ACC112 (cell line): ENCODE data around the gene CD9.
A peak's percentile ranks its signal among the peaks of the same experiment; 100 is the strongest.

Experiments
- H2AFZ ChIP-seq: fragments of 200-600 bp; sonication (generic); one replicate; pipeline ENCODE4 v1.6.0; 2017; ENCODE audit warnings: antibody characterized with exemption, low read length; ENCODE audit not compliant: unreplicated experiment
- H3K27ac ChIP-seq: fragments of 200-600 bp; sonication (generic); 2 replicates; pipeline ENCODE4 v1.5.1; 2014; ENCODE audit warnings: low read depth, mild to moderate bottlenecking, antibody characterized with exemption, low read length, moderate library complexity
- H3K27me3 ChIP-seq: fragments of 200-600 bp; sonication (generic); 2 replicates; pipeline ENCODE4 v1.6.1; 2014; ENCODE audit warnings: mild to moderate bottlenecking, antibody characterized with exemption, low read length, moderate library complexity, mixed read lengths; ENCODE audit not compliant: insufficient read depth
- H3K36me3 ChIP-seq: fragments of 200-600 bp; sonication (generic); 2 replicates; pipeline ENCODE4 v1.6.1; 2016; ENCODE audit warnings: mild to moderate bottlenecking, antibody characterized with exemption, low read length, moderate library complexity, mixed read lengths; ENCODE audit not compliant: insufficient read depth
- H3K4me1 ChIP-seq: fragments of 200-600 bp; sonication (generic); one replicate; pipeline ENCODE4 v1.6.1; 2016; ENCODE audit warnings: low read length, mixed read lengths; ENCODE audit not compliant: insufficient read depth, unreplicated experiment, control insufficient read depth
- H3K4me3 ChIP-seq: fragments of 200-600 bp; sonication (generic); 2 replicates; pipeline ENCODE4 v1.5.1; 2014; ENCODE audit warnings: mild to moderate bottlenecking, low read depth, low read length
- H3K79me2 ChIP-seq: fragments of 200-600 bp; sonication (generic); one replicate; pipeline ENCODE4 v1.6.0; 2016; ENCODE audit warnings: low read length; ENCODE audit not compliant: control insufficient read depth, unreplicated experiment, insufficient read depth

Gene CD9

DNA sequence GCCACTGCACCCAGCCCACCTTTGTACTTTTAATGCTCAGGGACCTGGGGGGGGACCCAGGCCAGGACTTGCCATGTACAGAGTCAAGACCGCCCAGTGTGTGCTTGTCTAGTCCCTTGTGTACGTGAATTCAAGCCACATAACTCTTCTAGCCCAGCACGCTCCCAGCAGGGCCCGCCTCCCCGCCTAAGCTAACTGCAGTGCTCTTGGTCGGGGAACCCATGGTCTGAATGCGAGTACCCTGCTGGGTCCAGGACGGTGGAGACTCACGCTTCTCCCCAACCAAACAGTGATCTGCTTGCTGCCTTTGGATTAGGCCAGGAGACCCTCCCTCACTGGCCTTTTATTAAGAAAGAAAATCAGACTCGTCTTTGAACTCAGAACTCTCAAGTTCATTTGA is 23.3 kb downstream of the CD9 start:
- no peak overlapping the region for H3K27ac ChIP-seq

DNA sequence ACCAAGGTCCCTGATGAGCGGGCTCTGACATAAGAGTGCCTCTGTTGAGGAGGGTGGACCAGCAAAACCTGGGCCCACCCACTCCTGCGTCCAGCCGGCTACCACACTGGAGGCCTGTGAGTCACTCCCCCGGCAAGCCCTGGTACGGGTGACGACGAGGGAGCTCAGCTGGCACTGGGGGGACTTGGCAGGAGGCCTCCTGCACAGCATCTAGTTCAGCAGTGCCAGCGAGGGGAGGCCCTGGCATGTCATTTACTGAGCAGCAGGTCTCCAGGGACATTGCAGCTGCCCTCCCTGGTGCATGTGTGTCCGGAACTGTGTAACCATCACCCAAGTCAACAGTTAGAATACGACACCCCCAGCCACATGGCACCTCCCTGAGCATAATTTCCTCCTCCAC is 24.4 kb downstream of the CD9 start:
- no peak overlapping the region for H2AFZ ChIP-seq
- no peak overlapping the region for H3K4me3 ChIP-seq
- H3K27ac ChIP-seq = no peak overlapping the region
- H3K4me1 ChIP-seq = peaks cover 28% of the 10 kb centered on the region
- H3K36me3 ChIP-seq = no peaks in the 10 kb centered on the region
- H3K79me2 ChIP-seq = no peaks in the 10 kb centered on the region
- no peaks in the 10 kb centered on the region for H3K27me3 ChIP-seq

More for the DNA sequence above, 23.3 kb downstream of the CD9 start:
- no peaks in the 10 kb centered on the region for H3K27me3 ChIP-seq
- H3K79me2 ChIP-seq = no peaks in the 10 kb centered on the region
- no peaks in the 10 kb centered on the region for H3K36me3 ChIP-seq
- peaks cover 19% of the 10 kb centered on the region for H3K4me1 ChIP-seq
- H2AFZ ChIP-seq = no peak overlapping the region
- no peak overlapping the region for H3K4me3 ChIP-seq

DNA sequence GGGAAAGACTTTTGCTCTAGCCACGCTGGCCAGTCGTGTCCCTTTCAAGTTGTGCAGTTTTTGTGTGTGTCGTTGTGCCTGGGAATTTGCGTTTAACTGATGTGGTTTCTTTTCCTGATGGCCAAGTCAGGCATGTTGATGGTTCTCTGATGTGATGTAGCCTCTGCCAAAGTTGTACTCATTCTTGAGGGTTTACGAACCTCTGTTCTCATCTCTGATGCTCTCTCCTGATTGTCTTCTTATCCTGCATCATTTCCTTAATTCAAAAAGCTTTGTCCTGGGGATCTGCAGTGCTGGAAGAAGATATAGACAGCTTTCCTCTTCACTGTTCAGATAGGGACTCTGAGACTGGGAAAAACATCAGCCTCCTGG is 25.4 kb downstream of the CD9 start:
- H3K36me3 ChIP-seq = no peaks in the 10 kb centered on the region
- H3K79me2 ChIP-seq = no peaks in the 10 kb centered on the region
- H3K27me3 ChIP-seq = no peaks in the 10 kb centered on the region
- peaks cover 39% of the 10 kb centered on the region for H3K4me1 ChIP-seq
- peak overlapping the region; percentile 70; the same call in 1 of the 2 replicates for H3K4me3 ChIP-seq
- H2AFZ ChIP-seq = peak overlapping the region; percentile 91
- peak overlapping the region; percentile 87 for H3K27ac ChIP-seq

DNA sequence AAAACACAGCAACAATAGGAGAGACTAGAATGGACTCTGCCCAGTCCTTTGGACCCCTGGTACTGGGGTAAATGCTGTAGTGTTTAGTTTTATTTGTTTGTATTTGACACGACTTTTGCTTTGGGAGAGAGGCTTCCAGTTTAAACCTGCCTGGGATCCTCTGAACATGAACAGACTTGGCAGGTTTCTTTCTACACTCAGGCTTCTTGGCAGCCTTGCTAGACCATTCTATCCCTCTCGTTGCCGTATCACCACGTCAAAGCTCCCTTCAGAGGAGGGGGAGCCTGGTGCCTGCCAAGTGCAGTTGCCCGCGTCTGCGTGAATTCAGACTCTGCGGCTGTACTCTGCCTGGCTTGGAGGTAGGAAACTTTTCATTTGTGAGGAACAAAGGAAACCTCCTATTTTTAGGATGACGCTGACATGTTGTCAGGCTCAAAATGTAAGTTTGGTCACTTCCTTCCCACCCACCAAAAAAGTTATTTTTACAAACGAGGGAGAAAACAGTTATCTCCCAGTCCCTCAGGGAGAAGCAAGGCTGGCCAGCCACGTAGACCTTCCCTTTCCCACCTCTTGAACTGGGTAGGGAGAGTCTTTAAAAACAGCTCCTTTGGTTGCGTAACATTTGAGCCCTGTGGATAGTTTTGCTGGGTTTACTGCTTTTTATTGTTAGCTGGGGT is 25.9 kb downstream of the CD9 start:
- no peaks in the 10 kb centered on the region for H3K79me2 ChIP-seq
- H3K4me1 ChIP-seq = peaks cover 42% of the 10 kb centered on the region
- H3K4me3 ChIP-seq = peak overlapping the region; percentile 70
- H3K27me3 ChIP-seq = no peaks in the 10 kb centered on the region
- H3K36me3 ChIP-seq = no peaks in the 10 kb centered on the region
- H2AFZ ChIP-seq = peak overlapping the region; percentile 91
- H3K27ac ChIP-seq = peak overlapping the region; percentile 87

DNA sequence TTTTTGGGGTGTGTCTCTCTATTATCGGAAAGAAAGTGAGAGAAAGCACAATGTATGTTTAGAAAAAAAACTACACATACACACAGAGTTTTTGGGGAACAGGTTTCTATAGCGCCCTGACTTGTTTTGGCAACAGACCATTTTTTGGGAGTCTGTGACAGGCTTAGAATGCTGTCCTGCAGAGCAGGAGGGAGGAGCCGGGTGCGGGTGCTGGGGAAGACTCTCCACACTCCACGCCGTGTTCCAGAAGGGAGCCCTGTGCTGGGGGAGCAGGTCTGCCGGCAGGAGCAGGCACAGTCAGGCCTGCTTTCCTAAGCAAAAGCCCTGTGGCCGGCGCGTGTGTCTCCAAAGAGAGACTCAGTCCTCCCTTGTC is 26.5 kb downstream of the CD9 start:
- Histone ChIP-seq H3K4me3 (peak overlapping the region; percentile 70), H3K27me3 (no peaks in the 10 kb centered on the region), H3K79me2 (no peaks in the 10 kb centered on the region), H3K27ac (peak overlapping the region; percentile 87), H3K36me3 (no peaks in the 10 kb centered on the region), H2AFZ (peak overlapping the region; percentile 91), H3K4me1 (peaks cover 48% of the 10 kb centered on the region)

DNA sequence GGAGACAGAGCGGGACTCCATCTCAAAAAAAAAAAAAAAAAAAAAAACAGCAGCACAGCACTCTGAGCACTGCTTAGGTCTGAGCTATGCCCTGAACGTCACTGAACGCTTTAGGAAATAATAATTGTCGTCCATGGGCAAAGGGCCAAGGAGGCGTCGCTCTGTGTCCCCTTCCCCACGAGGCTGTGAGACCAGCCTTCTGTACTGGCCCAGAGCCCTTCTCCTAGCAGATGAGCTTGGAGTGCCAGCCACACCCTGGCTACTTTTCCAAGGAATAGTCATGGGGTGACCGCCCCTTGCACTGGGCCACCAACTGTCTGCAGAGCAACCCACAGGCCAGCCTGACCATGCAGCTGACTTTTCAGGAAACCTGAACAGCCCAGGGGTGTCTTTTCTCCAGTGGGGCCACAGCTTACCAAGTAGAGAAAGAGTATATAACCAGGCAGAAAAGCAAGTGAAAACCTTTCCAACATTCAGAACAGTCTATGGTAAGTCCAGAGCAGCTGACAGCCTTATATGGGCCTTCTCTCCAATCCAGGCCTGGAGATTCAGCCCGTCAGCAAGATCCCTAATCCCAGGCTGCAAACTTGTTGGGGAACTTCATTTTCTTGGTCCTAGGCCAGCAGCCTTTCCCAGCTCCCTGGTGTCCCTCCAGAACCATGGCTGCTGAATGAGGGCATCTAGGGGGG is 28.5 kb downstream of the CD9 start:
- Histone ChIP-seq H3K4me1 (peaks cover 46% of the 10 kb centered on the region), H3K27me3 (no peaks in the 10 kb centered on the region), H3K36me3 (no peaks in the 10 kb centered on the region), H3K79me2 (no peaks in the 10 kb centered on the region), H3K27ac (peak overlapping the region; percentile 77; the same call in 1 of the 2 replicates), H2AFZ (no peak overlapping the region), H3K4me3 (no peak overlapping the region)

DNA sequence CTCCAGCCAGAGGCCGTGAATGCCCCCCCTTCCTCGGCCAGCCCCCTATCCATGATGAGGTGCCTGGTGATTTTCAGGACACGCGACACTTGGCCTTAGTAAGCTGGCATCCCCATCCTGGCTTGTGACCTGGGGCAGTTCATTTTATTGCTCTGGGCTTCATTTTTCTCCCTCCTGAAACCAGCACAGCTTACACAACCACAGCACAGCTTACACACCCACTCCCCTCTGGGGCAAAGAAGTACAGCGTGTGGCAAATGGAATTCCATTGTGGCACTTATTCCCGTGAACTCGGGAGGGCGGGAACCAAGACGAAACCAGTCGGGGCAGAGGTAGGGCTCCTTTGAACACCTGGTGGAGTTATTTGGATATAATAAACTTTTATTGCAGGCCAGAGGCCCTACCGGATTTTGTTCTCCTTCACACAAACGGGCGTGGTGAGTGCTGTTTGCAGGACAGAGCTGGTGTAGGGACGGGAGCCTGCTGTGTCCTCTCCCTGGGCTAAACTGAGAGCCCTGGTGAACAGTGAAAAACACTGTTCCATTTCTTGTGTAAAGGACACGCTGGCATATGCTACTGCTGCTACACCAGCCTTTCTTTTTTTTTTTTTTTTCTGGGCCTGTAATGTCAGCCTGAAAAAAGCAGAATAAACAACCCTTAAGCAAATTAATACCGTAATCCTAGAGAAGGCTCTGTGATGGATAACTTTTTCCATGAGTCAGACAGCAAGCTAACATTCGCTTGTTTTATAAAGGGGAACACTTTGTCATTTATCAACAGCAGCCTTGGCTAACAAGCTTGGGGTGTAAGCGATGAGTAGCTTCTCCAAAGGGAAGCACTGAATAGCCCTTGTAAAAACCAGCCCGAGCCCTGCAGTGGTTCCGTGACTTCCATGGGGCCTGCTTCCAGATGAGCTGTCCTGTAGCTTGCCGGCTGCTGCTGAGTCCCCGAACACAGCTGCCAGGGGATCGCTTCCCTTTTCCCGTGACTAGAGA is 29.3 kb downstream of the CD9 start:
- H3K4me1 ChIP-seq = peaks cover 46% of the 10 kb centered on the region
- H3K4me3 ChIP-seq = peak overlapping the region; percentile 35; the same call in 1 of the 2 replicates
- no peaks in the 10 kb centered on the region for H3K79me2 ChIP-seq
- H3K27ac ChIP-seq = peak overlapping the region; percentile 77
- H2AFZ ChIP-seq = peak overlapping the region; percentile 96
- no peaks in the 10 kb centered on the region for H3K27me3 ChIP-seq
- H3K36me3 ChIP-seq = no peaks in the 10 kb centered on the region

DNA sequence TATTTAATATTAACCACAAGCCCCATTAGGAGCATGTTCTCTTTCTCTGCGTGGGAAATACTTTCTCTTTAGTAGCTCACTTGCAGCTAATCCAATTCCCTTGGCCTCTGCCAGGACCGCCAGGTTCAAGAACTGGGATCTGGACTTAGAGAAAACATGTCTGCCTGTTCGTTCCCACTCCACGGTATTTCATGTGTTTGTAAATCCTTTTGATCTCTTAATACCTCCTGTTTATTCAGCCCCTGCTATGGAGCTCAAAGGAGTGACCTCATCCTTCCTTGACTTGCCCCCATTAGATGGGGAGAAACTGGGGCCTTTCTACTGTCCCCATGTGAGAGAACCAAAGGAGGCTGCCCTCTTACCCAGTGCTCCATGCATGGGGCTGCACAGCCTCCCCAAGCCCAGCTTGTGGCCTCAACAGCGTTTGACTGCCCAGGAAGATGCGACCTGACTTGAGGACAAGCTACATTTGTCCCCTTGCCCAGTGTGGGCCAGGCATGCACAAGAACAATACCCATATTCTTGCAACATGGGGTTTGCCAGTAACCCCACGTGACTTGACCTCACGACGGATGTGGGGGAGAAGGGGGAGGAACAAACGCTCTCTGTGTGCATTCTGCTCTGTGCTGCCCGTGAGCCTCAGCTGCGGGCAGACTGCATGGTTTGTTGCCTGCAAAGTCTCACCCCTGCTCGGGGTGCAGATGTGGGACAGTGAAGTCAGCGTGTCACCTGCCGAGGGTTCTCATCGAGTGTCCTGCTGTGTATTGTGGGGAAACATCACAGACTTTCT is 30.3 kb downstream of the CD9 start:
- no peaks in the 10 kb centered on the region for H3K79me2 ChIP-seq
- peak overlapping the region; percentile 96 for H2AFZ ChIP-seq
- H3K36me3 ChIP-seq = no peaks in the 10 kb centered on the region
- H3K27ac ChIP-seq = peak overlapping the region; percentile 77
- H3K4me1 ChIP-seq = peaks cover 46% of the 10 kb centered on the region
- H3K27me3 ChIP-seq = no peaks in the 10 kb centered on the region
- H3K4me3 ChIP-seq = peak overlapping the region; percentile 35; the same call in 1 of the 2 replicates

DNA sequence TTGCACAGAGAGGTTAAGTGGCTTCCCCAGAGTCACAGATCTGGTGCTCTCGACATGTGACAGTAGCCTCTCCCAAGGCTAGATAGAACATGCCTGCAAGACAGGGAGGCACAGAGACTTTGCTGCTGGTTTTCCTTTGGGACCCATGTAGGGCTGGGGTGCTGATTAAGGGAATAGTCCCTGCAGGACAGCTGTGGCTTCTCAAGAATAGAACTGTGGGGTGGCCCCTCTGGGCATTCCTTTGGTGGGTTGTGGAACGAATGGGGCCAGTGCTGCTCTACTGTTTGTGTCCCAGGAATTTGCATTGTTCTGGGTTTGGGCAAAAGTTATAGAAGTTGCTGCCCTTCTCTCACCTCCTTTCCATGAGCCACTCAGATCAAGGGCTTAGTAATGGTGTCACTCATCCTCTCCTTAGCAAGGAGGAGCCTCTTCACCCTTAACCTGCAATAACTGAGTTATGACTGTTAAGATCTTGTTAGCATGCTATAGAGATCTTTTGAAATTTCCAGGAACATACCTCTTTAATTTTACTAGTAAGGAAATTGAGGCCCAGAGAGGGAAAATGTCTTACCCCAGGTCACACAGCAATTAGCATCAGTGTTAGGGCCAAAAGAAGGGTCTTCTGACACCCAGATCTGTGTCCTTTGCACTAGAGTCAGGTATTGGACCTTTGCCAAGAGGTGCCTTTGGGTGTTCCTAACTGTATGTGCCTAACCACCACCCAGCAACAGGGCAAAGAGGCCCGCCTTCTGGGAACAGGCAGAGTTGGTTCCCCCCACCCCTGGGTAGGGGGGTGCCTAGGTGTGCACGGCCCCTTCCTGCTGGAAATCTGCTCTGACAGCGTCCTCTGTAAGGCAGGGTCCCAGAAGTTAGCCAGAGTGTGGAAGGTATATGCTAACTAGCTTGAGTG is 31.4 kb downstream of the CD9 start:
- H3K79me2 ChIP-seq = no peaks in the 10 kb centered on the region
- no peaks in the 10 kb centered on the region for H3K27me3 ChIP-seq
- no peak overlapping the region for H3K4me3 ChIP-seq
- H2AFZ ChIP-seq = no peak overlapping the region
- H3K4me1 ChIP-seq = peaks cover 36% of the 10 kb centered on the region
- H3K36me3 ChIP-seq = no peaks in the 10 kb centered on the region; the same call in 1 of the 2 replicates
- no peak overlapping the region for H3K27ac ChIP-seq
